ENCODE data around the gene TBL1X.

DNA sequence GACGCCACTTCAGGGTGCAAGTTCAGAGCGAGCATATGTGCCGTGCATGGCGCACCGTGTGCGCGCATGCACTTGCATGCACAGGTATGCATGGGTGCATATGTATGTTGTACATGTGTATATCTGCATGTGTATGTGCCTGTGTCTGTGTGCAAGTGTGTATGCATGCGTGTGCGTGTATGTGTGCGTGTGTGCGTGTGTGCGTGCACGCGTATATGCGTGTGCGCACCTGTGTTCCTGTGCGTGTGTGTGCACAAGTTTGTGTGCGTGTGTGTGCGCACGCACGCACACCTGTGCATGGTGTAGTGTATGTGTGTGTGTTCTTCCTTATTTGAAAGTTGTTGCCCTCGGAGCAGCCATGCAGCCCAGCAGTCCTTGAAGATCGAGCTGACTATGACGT is 224.0 kb downstream of the TBL1X start:
- TF ChIP-seq, protein P1, sequence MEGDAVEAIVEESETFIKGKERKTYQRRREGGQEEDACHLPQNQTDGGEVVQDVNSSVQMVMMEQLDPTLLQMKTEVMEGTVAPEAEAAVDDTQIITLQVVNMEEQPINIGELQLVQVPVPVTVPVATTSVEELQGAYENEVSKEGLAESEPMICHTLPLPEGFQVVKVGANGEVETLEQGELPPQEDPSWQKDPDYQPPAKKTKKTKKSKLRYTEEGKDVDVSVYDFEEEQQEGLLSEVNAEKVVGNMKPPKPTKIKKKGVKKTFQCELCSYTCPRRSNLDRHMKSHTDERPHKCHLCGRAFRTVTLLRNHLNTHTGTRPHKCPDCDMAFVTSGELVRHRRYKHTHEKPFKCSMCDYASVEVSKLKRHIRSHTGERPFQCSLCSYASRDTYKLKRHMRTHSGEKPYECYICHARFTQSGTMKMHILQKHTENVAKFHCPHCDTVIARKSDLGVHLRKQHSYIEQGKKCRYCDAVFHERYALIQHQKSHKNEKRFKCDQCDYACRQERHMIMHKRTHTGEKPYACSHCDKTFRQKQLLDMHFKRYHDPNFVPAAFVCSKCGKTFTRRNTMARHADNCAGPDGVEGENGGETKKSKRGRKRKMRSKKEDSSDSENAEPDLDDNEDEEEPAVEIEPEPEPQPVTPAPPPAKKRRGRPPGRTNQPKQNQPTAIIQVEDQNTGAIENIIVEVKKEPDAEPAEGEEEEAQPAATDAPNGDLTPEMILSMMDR (IDR thresholded peaks at IDR 0.05) = no peak
- TF ChIP-seq POLR2AphosphoS5 (IDR thresholded peaks at IDR 0.05; ENCODE audit: low read depth, low read length) = no peak
- TF ChIP-seq, protein P2, sequence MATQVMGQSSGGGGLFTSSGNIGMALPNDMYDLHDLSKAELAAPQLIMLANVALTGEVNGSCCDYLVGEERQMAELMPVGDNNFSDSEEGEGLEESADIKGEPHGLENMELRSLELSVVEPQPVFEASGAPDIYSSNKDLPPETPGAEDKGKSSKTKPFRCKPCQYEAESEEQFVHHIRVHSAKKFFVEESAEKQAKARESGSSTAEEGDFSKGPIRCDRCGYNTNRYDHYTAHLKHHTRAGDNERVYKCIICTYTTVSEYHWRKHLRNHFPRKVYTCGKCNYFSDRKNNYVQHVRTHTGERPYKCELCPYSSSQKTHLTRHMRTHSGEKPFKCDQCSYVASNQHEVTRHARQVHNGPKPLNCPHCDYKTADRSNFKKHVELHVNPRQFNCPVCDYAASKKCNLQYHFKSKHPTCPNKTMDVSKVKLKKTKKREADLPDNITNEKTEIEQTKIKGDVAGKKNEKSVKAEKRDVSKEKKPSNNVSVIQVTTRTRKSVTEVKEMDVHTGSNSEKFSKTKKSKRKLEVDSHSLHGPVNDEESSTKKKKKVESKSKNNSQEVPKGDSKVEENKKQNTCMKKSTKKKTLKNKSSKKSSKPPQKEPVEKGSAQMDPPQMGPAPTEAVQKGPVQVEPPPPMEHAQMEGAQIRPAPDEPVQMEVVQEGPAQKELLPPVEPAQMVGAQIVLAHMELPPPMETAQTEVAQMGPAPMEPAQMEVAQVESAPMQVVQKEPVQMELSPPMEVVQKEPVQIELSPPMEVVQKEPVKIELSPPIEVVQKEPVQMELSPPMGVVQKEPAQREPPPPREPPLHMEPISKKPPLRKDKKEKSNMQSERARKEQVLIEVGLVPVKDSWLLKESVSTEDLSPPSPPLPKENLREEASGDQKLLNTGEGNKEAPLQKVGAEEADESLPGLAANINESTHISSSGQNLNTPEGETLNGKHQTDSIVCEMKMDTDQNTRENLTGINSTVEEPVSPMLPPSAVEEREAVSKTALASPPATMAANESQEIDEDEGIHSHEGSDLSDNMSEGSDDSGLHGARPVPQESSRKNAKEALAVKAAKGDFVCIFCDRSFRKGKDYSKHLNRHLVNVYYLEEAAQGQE (IDR thresholded peaks at IDR 0.05; ENCODE audit: insufficient read depth in 1 of 2, low read depth in 2 of 2, low read length in 1 of 2) = no peak
- TF ChIP-seq TCF7L2 (IDR thresholded peaks at IDR 0.05; ENCODE audit: low read depth, low read length) = no peak
- TF ChIP-seq SIN3A (IDR thresholded peaks at IDR 0.05; ENCODE audit: borderline replicate concordance, insufficient read depth, low read depth, low read length) = no peak
